Mucosa of descending colon (tissue), 3 donors: ENCODE measurements around the gene TMEM119. TPM values are rescaled to one million over a fixed set of nuclear protein-coding genes. Genes with fewer than 3 reads are reported as not detected.

Experiments used
- ATAC-seq: fragments of 200-7000 bp; cut with Tn5 transposase; one replicate; pipeline ENCODE4 v1.9.1; 2020; ENCODE audit warnings: mild to moderate bottlenecking, moderate library complexity
- DNase-seq, 3 donors: peaks; one replicate each; pipeline ENCODE4 v3.0.0-alpha.2; 2020
- H3K36me3 ChIP-seq: fragments of 200-600 bp; one replicate; pipeline ENCODE4 v1.8.0; 2021; ENCODE audit warnings: low read depth, mild to moderate bottlenecking
- H3K4me1 ChIP-seq: fragments of 200-600 bp; one replicate; pipeline ENCODE4 v1.8.0; 2021; ENCODE audit warnings: low read depth, mild to moderate bottlenecking
- H3K4me3 ChIP-seq: fragments of 200-600 bp; one replicate; pipeline ENCODE4 v1.8.0; 2021; ENCODE audit warnings: mild to moderate bottlenecking
- H3K9me3 ChIP-seq: fragments of 200-600 bp; one replicate; pipeline ENCODE4 v1.8.0; 2021; ENCODE audit warnings: mild to moderate bottlenecking
- intact Hi-C, 2 donors: fragments of 100-400 bp; cut with DNase I in 1 of 2; cut with micrococcal nuclease in 1 of 2; formaldehyde crosslinking; loops; one replicate each; pipeline versions ENCODE4 v1.11.0 to v1.11.1; 2022; cut with DNase I, micrococcal nuclease
- total RNA-seq, 3 donors: library from RNA; stranded (reverse); fragmentation: NEBNext Ultra II Directional in 2 of 3; extraction: Animal tissue kit (Norgen Biotek cat#: 25700) in 2 of 3; gene quantifications; one replicate each; pipeline versions ENCODE4 v1.2.1 to v1.2.4, GENCODE V29; 2021 to 2023
- TF ChIP-seq, protein P1 (sequence below): fragments of 200-600 bp; IDR thresholded peaks from one replicate; pipeline ENCODE4 v1.8.0; 2022; ENCODE audit warnings: antibody characterized with exemption, mild to moderate bottlenecking
- donor health status: DM: no; HTN: no; CAD: no; lungs with moderate emphysema.
- donor health status: DM: no; HTN: no; CAD: no.
- donor health status: DM: no; HTN: yes; CAD: no.

TMEM119 gene
- total RNA-seq, 3 donors from 2014 or later = 4.1 to 7.0 (median 5.1) TPM

GRCh38 chr12:108630481-108631207 lies 32.8 kb upstream of the TMEM119 start:
- ATAC-seq (no peak), DNase-seq (no peak)
- intact Hi-C loops = no loop called here
- TF ChIP-seq, protein P1, sequence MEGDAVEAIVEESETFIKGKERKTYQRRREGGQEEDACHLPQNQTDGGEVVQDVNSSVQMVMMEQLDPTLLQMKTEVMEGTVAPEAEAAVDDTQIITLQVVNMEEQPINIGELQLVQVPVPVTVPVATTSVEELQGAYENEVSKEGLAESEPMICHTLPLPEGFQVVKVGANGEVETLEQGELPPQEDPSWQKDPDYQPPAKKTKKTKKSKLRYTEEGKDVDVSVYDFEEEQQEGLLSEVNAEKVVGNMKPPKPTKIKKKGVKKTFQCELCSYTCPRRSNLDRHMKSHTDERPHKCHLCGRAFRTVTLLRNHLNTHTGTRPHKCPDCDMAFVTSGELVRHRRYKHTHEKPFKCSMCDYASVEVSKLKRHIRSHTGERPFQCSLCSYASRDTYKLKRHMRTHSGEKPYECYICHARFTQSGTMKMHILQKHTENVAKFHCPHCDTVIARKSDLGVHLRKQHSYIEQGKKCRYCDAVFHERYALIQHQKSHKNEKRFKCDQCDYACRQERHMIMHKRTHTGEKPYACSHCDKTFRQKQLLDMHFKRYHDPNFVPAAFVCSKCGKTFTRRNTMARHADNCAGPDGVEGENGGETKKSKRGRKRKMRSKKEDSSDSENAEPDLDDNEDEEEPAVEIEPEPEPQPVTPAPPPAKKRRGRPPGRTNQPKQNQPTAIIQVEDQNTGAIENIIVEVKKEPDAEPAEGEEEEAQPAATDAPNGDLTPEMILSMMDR = no peak
- H3K36me3 ChIP-seq = no peaks in the 10 kb centered on the region
- no peak overlapping the region for H3K4me3 ChIP-seq
- peaks cover 6% of the 10 kb centered on the region for H3K4me1 ChIP-seq
- H3K9me3 ChIP-seq = no peaks in the 10 kb centered on the region

DNA sequence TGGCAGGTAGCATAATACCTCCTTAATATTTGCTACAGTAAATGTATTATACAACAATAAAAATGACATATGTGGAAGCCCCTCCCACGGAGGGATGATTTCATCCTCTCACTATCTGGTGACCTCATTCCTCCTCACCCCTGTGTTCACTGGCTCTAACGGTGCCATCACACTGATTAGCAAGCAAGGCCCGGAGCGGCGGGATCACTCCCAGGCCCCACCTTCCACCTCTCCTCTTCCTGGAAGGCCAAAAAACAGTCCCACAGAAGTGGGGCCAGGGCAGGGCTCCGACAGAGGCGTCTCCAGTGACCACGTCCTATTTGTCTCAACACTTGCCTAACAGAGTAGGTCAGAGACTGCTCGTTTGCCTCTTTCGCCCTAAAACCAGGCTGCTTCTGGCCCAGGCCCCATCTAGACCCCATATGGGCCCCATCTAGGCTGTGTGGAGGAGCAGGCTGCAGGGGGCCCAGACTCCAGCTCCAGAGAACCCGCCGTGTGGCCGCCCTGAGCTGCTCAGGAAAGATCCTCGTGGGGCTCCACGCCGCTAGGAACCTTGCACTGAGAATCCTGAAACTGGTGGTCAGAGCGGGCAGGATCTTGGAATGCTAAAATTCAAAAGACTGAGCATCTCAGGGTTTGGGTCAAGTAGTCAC lies 32.1 kb upstream of the TMEM119 start:
- no peaks in the 10 kb centered on the region for H3K36me3 ChIP-seq
- H3K9me3 ChIP-seq = no peaks in the 10 kb centered on the region
- H3K4me3 ChIP-seq = no peak overlapping the region
- H3K4me1 ChIP-seq = peaks cover 6% of the 10 kb centered on the region
- TF ChIP-seq, protein P1 = no peak
- ATAC-seq (peak; percentile 3), DNase-seq (no peak)
- intact Hi-C loops = no loop called here

DNA sequence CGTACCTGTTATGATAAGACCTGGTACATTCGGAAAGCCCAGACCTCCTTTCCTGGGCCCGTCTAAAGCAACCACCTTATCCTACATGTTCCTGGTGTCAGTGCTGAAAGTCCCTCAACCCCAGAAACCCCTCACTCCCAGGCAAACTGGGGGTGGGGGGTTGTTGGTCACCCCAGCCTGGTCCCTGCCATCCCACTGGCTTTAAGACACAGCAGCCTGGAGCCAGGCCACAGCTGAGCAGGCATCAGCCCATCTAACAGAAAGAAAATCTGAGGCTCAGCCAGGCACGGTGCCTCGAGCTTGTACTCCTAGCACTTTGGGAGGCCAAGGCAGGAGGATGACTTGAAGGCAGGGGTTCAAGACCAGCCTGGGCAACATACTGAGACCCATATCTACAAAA lies 31.3 kb upstream of the TMEM119 start:
- Histone ChIP-seq H3K36me3 (no peaks in the 10 kb centered on the region), H3K4me3 (no peak overlapping the region), H3K4me1 (peaks cover 8% of the 10 kb centered on the region), H3K9me3 (no peaks in the 10 kb centered on the region)
- ATAC-seq (no peak), DNase-seq (no peak)
- TF ChIP-seq, protein P1 = no peak
- intact Hi-C loops = no loop called here

- ATAC-seq = no peak
- TF ChIP-seq, protein P1 = no peak
Observed at GRCh38 chr12:108627134-108627920, 29.4 kb upstream of the TMEM119 start.

DNA sequence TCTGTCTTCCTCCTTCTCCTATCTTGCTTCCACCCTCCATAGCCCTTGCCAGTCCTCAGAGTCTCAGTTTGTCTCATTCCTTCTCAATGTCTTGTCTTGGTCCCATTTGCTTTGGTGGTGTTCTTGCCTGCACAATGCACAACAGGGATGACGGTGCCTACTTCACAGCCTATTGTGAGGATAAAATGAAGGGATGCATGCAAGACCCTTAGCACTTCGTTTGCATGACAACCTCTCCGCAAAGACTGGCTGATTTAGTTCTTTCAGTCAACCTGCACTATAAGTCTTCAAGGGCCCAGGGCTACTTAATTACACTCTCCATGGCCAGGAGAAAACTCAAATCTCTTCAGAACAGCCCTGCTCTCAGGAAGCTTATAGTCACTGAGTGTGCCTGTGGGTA lies 27.3 kb upstream of the TMEM119 start:
- no peaks in the 10 kb centered on the region for H3K9me3 ChIP-seq
- H3K36me3 ChIP-seq = no peaks in the 10 kb centered on the region
- no peak overlapping the region for H3K4me3 ChIP-seq
- DNase-seq (no peak), ATAC-seq (no peak)
- intact Hi-C loops = no loop called here
- peaks cover 2% of the 10 kb centered on the region for H3K4me1 ChIP-seq
- TF ChIP-seq, protein P1 = no peak

More at GRCh38 chr12:108627134-108627920, 29.4 kb upstream of the TMEM119 start:
- Histone ChIP-seq H3K9me3 (no peaks in the 10 kb centered on the region), H3K4me1 (peaks cover 8% of the 10 kb centered on the region), H3K36me3 (no peaks in the 10 kb centered on the region), H3K4me3 (no peak overlapping the region)
- intact Hi-C loops = no loop called here
- DNase-seq = no peak
